ENCODE results near the gene ADARB2. TPM values are rescaled to one million over a fixed set of nuclear protein-coding genes. Genes with fewer than 3 reads are reported as not detected.
"Not testable (repeated sequence)": the region's sequence is repeated elsewhere in the genome, so short reads cannot be mapped to it uniquely, and the experiment has no call there.

The ADARB2 gene
- total and polyA plus RNA-seq, 5 donors = 0.53 to 1.6 (median 0.59) TPM

DNA sequence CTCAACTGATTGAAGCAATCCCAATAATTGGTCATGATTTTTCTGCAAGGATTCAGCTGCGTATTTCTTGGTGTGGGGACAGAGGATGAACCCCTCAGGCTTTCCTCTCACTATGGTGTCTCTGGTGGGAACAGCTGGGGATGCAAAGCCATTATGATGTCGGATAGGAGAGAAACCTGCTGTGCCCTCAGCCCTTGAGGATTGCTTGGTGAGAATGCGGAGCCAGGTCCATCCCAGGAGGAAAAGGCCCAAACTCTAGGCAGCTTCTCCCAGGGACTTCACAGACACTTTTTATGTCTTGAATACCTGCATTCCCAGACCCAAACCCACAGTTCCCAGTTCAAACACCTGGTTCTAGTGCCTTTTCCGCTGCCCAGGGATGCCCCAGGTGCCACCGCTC, 379.2 kb downstream of the ADARB2 start:
- ATAC-seq (no peak), DNase-seq (peak in 1 of 3 donors; percentile 5)
- Histone ChIP-seq H3K27me3 (ENCODE audit: control insufficient read depth, insufficient read depth) (no peaks in the 10 kb centered on the region), H3K4me1 (ENCODE audit: control insufficient read depth, insufficient read depth, low read length) (no peaks in the 10 kb centered on the region), H3K9me3 (ENCODE audit: control insufficient read depth, low read length) (no peaks in the 10 kb centered on the region), H3K27ac (ENCODE audit: low read length) (no peak overlapping the region), H3K4me3 (ENCODE audit: low read length) (no peak overlapping the region)
- intact Hi-C loops (cut with DNase I) = no loop called here
- 86% methylated on average over 5 of the region's 5 CpGs for WGBS

DNA sequence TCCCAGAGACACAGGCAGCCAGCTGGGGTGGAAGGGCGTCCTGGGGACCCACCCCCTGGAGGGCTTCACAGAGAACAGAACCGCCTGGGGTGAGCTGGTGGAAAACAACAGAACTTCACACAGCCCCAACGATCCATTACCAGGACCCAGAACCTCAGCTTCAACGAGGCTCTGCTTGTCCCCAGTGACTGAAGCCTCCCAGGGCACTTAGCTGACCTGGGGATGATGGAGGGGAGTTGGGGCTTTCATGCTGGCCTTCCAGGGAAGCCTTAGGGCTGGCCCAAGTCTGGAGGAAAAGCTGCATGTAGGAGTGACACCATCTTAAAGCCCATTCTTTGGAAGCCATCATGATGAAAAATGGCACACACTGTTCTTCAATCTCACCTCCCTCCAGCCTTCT, 381.0 kb downstream of the ADARB2 start:
- no peak overlapping the region for H3K4me3 ChIP-seq (ENCODE audit: low read length)
- intact Hi-C loops (cut with DNase I) = no loop called here
- H3K27me3 ChIP-seq (ENCODE audit: control insufficient read depth, insufficient read depth) = no peaks in the 10 kb centered on the region
- 70% methylated on average over 4 of the region's 4 CpGs for WGBS
- no peak overlapping the region for H3K27ac ChIP-seq (ENCODE audit: low read length)
- no peaks in the 10 kb centered on the region for H3K9me3 ChIP-seq (ENCODE audit: control insufficient read depth, low read length)
- ATAC-seq (no peak), DNase-seq (no peak)
- H3K4me1 ChIP-seq (ENCODE audit: control insufficient read depth, insufficient read depth, low read length) = no peaks in the 10 kb centered on the region

DNA sequence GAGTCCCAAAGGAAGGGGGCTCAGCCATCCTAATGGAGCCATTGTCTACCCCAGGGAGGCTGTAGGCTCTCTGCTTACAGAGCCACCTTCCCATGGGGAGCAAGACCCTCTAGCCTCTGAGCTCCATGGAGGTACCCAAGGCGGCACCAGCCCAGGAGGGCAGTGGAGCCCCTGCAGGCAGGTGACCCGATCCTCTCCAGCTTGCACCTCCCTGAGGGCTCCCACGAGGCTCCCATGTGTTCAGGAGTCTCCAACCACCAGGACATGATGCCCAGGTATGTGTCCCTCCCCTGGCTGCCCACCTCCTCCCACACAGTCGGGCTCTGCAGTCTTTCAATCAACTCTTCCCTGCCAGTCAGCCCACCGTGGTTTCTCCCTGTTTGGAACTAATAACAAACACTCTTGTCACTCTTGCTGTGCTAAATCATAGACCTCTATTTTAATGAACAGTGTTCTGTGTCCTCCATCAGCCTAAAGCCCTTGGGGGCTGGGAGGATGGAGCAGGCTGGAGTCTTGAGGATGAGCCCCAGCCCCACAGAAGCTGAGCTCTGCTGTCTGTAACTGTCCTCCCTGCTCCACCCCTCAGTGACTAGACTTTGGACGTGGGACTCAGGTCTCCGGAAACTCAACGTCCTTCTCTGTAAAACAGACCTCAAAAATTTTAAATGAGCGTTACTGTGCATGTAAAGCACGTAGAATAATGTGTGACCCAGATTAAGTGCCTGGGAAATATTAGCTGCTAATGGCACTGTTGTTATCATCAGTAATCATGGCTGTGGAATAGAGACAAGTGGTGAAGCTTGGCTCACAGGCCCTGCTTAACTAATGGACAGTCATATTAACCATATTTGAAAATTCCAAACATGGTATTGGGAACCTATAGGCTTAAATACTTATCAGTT, 382.3 kb downstream of the ADARB2 start:
- no peak overlapping the region for H3K4me3 ChIP-seq (ENCODE audit: low read length)
- intact Hi-C loops (cut with DNase I) = no loop called here
- no peak for DNase-seq
- no peaks in the 10 kb centered on the region for H3K4me1 ChIP-seq (ENCODE audit: control insufficient read depth, insufficient read depth, low read length)
- no peaks in the 10 kb centered on the region for H3K9me3 ChIP-seq (ENCODE audit: control insufficient read depth, low read length)
- no peaks in the 10 kb centered on the region for H3K27me3 ChIP-seq (ENCODE audit: control insufficient read depth, insufficient read depth)
- no peak overlapping the region for H3K27ac ChIP-seq (ENCODE audit: low read length)
- 62% methylated on average over 10 of the region's 10 CpGs for WGBS
- ATAC-seq = no peak

DNA sequence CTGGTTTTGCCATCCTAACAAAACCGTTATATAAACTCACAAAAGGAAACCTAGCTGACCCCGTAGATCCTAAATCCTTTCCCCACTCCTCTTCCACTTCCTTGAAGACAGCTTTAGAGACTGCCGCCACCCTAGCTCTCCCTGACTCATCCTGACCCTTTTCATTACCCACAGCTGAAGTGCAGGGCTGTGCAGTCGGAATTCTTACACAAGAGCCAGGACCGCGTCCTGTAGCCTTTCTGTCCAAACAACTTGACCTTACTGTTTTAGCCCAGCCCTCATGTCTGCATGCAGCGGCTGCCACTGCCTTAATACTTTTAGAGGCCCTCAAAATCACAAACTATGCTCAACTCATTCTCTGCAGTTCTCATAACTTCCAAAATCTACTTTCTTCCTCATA, 385.0 kb downstream of the ADARB2 start:
- H3K9me3 ChIP-seq (ENCODE audit: control insufficient read depth, low read length); ATAC-seq; H3K4me3 ChIP-seq (ENCODE audit: low read length); DNase-seq; H3K27ac ChIP-seq (ENCODE audit: low read length); H3K27me3 ChIP-seq (ENCODE audit: control insufficient read depth, insufficient read depth); H3K4me1 ChIP-seq (ENCODE audit: control insufficient read depth, insufficient read depth, low read length); intact Hi-C loops (cut with DNase I): not testable (repeated sequence)
- 82% methylated on average over 7 of the region's 7 CpGs for WGBS

DNA sequence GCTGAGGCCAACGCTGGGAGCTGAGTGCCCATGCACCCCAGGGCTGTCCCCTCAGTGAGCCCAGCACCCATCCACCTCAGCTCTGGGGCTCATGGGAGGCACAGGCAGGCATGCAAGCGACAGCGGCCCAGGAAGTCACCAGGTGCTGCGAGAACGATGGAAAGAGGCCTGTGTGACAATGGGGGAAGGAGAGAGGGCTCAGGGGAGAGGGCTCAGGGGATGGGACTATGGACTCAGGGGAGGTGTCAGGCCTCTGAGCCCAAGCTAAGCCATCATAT, 388.6 kb downstream of the ADARB2 start:
- intact Hi-C loops (cut with DNase I) = no loop called here
- 81% methylated on average over 5 of the region's 5 CpGs for WGBS
- H3K27ac ChIP-seq (ENCODE audit: low read length) = no peak overlapping the region
- ATAC-seq (peak in 1 of 2 donors; percentile 14), DNase-seq (no peak)
- H3K4me3 ChIP-seq (ENCODE audit: low read length) = no peak overlapping the region
- H3K9me3 ChIP-seq (ENCODE audit: control insufficient read depth, low read length) = no peaks in the 10 kb centered on the region
- no peaks in the 10 kb centered on the region for H3K27me3 ChIP-seq (ENCODE audit: control insufficient read depth, insufficient read depth)
- H3K4me1 ChIP-seq (ENCODE audit: control insufficient read depth, insufficient read depth, low read length) = no peaks in the 10 kb centered on the region

DNA sequence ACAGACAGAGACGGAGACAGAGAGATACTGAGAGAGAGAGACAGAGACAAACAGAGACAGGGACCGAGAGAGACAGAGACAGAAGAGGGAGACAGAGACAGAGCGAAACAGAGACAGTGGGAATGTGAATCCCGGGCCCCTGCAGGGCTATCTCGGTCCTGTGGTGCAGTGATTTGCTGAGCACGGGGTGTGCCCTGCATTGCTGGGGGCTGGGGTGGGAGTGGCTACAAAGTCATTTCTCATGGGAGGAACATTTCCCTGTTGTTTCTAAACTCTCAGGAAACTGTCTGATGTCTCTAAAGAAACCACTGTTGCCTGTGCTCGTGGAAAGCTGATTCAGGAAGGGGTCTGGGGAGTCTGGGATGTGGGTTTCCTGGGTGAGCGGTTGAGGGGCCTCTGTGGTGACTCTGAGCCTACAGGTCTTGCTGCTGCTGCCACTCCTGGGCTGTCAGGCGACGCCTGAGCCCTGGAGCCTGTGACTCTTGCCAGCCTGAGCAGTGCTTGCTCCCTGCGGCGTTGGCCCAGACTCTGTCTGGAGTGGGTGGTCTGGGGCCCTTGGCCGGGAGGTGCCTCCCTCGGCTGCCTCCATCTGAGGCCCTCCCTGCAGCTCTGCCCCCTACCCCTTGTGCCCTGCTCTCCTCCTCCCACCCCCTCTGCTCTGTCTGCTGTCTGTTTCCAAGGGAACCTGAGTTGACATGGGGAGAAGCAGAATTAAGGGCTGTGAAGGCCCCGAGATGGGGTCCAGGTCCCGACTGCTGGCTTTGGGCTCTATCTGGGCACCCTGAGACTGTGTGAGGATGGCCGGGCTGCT, 389.2 kb downstream of the ADARB2 start:
- H3K27ac ChIP-seq (ENCODE audit: low read length) = no peak overlapping the region
- WGBS = 55% methylated on average over 17 of the region's 17 CpGs
- no peaks in the 10 kb centered on the region for H3K9me3 ChIP-seq (ENCODE audit: control insufficient read depth, low read length)
- no peak overlapping the region for H3K4me3 ChIP-seq (ENCODE audit: low read length)
- no peaks in the 10 kb centered on the region for H3K27me3 ChIP-seq (ENCODE audit: control insufficient read depth, insufficient read depth)
- DNase-seq (no peak), ATAC-seq (peak in 1 of 2 donors; percentile 33)
- intact Hi-C loops (cut with DNase I) = no loop called here
- no peaks in the 10 kb centered on the region for H3K4me1 ChIP-seq (ENCODE audit: control insufficient read depth, insufficient read depth, low read length)

DNA sequence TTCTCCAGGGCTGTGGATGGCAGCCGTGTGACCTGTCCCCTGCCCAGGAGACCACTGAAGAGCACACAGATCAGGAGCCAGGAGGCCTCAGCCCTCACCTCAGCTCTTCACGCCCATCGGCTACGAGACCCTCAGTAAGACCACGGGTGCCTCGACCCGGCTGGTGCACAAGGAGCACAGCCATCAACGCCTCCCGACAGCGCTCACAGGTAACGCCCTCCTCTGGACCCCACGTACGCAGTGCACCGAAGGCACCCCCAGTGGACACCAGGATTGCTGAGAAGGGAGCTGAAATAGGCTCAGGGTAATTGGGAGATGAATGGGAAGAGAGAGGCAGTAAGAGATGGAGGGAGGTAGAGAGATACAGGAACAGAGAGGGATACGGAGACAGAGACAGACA, 389.8 kb downstream of the ADARB2 start:
- no peaks in the 10 kb centered on the region for H3K27me3 ChIP-seq (ENCODE audit: control insufficient read depth, insufficient read depth)
- DNase-seq = no peak
- H3K27ac ChIP-seq (ENCODE audit: low read length) = no peak overlapping the region
- intact Hi-C loops (cut with DNase I) = no loop called here
- 90% methylated on average over 15 of the region's 15 CpGs for WGBS
- ATAC-seq = no peak
- H3K4me3 ChIP-seq (ENCODE audit: low read length) = no peak overlapping the region
- no peaks in the 10 kb centered on the region for H3K4me1 ChIP-seq (ENCODE audit: control insufficient read depth, insufficient read depth, low read length)
- H3K9me3 ChIP-seq (ENCODE audit: control insufficient read depth, low read length) = no peaks in the 10 kb centered on the region

DNA sequence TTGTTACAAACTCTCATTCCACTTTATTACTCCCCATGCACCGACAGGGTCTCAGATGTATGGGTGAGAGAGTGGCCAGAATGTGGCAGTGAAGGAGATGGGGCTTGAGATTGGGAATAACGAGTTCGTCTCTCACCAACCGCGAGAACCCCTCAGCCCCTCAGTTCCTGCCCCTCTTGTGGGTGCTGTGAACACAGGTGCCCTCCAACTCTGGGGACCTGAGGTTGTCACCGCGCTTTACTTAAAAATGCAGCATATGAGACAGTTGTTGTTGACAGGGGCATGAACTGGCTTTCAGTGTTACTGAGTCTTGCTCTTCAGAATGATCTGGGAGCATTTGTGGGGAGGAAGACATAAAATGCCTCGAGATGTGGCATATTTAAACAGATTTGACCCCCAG, 391.1 kb downstream of the ADARB2 start:
- ATAC-seq = no peak
- DNase-seq = no peak

DNA sequence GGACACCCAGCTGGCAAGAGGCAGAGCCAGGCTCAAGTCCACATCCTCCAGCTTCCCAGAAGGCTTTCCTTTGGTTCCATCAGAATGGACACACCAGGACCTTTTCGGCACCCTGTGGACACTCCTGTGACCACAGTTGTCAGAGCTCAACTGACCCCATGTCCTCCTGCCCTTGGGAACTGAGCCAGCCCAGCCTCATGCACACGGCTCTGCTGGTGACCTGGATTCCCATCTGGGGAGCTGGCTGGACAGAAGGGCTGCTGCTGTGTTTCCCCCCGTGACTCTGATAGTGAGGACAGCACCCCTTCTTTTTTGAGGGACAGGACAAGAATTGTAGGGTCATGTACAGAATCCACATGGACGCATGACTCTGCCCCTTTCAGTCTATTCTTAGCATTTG, 392.0 kb downstream of the ADARB2 start:
- intact Hi-C loops (cut with DNase I) = no loop called here
- no peak for DNase-seq

More for the DNA sequence above, 391.1 kb downstream of the ADARB2 start:
- Histone ChIP-seq H3K9me3 (ENCODE audit: control insufficient read depth, low read length) (no peaks in the 10 kb centered on the region), H3K4me1 (ENCODE audit: control insufficient read depth, insufficient read depth, low read length) (no peaks in the 10 kb centered on the region), H3K4me3 (ENCODE audit: low read length) (no peak overlapping the region), H3K27ac (ENCODE audit: low read length) (no peak overlapping the region), H3K27me3 (ENCODE audit: control insufficient read depth, insufficient read depth) (no peaks in the 10 kb centered on the region)
- 88% methylated on average over 8 of the region's 8 CpGs for WGBS
- intact Hi-C loops (cut with DNase I) = no loop called here

DNA sequence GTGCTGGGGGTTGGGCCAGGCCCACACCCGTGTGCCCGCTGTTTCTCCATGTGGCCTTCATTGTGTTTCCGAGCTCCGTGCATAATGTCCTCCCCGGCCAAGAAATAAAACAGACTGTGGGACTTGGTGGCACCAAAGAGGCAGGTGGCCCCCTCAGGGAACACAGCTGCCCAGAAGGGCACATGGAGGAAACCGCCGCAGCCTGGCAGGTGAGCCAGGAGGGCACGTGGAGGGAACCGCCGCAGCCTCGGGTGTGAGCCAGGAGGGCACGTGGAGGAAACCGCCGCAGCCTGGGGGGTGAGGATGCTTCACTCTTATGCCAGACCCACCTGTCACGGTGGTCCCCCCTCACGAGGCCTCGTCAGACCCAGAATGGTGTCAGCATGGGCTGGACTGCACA, 392.5 kb downstream of the ADARB2 start:
- ATAC-seq (no peak), DNase-seq (no peak)
- H3K4me1 ChIP-seq (ENCODE audit: control insufficient read depth, insufficient read depth, low read length) = no peaks in the 10 kb centered on the region
- H3K9me3 ChIP-seq (ENCODE audit: control insufficient read depth, low read length) = no peaks in the 10 kb centered on the region
- 83% methylated on average over 17 of the region's 17 CpGs for WGBS
- intact Hi-C loops (cut with DNase I) = no loop called here
- H3K4me3 ChIP-seq (ENCODE audit: low read length) = no peak overlapping the region
- no peak overlapping the region for H3K27ac ChIP-seq (ENCODE audit: low read length)
- H3K27me3 ChIP-seq (ENCODE audit: control insufficient read depth, insufficient read depth) = no peaks in the 10 kb centered on the region

More for the DNA sequence above, 392.0 kb downstream of the ADARB2 start:
- no peak overlapping the region for H3K4me3 ChIP-seq (ENCODE audit: low read length)
- H3K4me1 ChIP-seq (ENCODE audit: control insufficient read depth, insufficient read depth, low read length) = no peaks in the 10 kb centered on the region
- no peak overlapping the region for H3K27ac ChIP-seq (ENCODE audit: low read length)
- no peaks in the 10 kb centered on the region for H3K27me3 ChIP-seq (ENCODE audit: control insufficient read depth, insufficient read depth)
- peak in 1 of 2 donors; percentile 16 for ATAC-seq
- no peaks in the 10 kb centered on the region for H3K9me3 ChIP-seq (ENCODE audit: control insufficient read depth, low read length)
- WGBS = 46% methylated on average over 4 of the region's 4 CpGs

DNA sequence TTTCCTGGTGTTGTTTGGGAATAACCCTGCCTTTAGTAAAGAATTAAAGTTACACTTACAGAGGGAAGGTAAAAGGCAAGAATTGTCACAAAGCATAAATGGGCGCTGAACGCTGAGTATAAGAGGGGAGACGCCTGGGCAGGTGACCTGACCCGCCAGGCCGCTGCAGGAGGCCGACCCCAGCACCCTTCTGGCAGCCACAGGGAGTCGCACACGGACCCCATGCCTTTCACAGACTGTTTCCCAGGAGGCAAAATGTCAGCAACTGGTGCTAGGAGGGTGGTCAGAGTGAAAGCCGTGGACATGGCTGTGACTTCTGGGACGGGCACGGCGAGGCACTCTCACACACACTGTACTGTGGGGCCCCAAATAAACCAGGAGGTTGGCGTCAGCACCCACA, 392.9 kb downstream of the ADARB2 start:
- Histone ChIP-seq H3K27ac (ENCODE audit: low read length) (no peak overlapping the region), H3K4me3 (ENCODE audit: low read length) (no peak overlapping the region), H3K9me3 (ENCODE audit: control insufficient read depth, low read length) (no peaks in the 10 kb centered on the region), H3K27me3 (ENCODE audit: control insufficient read depth, insufficient read depth) (no peaks in the 10 kb centered on the region), H3K4me1 (ENCODE audit: control insufficient read depth, insufficient read depth, low read length) (no peaks in the 10 kb centered on the region)
- WGBS = 87% methylated on average over 13 of the region's 13 CpGs
- no peak for ATAC-seq
- intact Hi-C loops (cut with DNase I) = no loop called here
- no peak for DNase-seq
